ENCODE measurements around the gene GATM. TPM values are rescaled to one million over a fixed set of nuclear protein-coding genes. Genes with fewer than 3 reads are reported as not detected.
"Not testable (repeated sequence)": the region's sequence is repeated elsewhere in the genome, so short reads cannot be mapped to it uniquely, and the experiment has no call there.

GATM gene
- total RNA-seq, 1 donor from 2014 or later = 0.65 TPM

DNA sequence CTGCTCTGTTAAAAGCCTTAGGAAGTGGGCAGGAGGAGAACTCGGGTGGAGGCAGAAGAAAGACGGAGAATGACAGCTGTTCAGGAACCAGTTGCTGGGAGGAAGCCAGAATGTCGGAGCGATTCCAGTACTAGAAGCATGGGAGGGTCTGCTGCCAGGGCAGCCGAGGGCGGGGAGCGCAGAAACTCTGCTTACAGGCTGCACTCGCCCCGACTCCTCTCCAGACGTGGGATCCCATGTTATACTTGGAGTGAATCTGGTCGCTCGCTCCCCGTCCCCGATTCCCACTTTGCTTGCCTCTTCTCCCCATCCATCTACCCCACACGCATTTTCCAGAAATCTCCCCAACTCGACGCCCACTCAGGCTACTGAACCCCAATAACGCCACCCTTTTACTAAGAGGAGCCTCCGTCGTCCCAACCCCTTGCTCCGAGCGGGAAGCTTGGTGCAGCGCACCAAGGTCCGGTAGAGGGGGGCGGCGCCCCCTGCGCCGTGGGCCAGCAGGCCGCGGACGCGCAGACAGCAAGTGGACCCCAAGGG is 665 bp downstream of the GATM start:
- H3K4me3 Mint-ChIP-seq = peak overlapping the region; percentile 72
- intact Hi-C loops (cut with micrococcal nuclease) = no loop called here
- H3K9me3 Mint-ChIP-seq = no peaks in the 10 kb centered on the region
- no peak overlapping the region for H3K27ac Mint-ChIP-seq
- peaks cover 10% of the 10 kb centered on the region for H3K4me1 Mint-ChIP-seq
- no peak for DNase-seq
- H3K36me3 Mint-ChIP-seq (ENCODE audit: low read depth) = no peaks in the 10 kb centered on the region
- peaks cover 77% of the 10 kb centered on the region for H3K27me3 Mint-ChIP-seq

DNA sequence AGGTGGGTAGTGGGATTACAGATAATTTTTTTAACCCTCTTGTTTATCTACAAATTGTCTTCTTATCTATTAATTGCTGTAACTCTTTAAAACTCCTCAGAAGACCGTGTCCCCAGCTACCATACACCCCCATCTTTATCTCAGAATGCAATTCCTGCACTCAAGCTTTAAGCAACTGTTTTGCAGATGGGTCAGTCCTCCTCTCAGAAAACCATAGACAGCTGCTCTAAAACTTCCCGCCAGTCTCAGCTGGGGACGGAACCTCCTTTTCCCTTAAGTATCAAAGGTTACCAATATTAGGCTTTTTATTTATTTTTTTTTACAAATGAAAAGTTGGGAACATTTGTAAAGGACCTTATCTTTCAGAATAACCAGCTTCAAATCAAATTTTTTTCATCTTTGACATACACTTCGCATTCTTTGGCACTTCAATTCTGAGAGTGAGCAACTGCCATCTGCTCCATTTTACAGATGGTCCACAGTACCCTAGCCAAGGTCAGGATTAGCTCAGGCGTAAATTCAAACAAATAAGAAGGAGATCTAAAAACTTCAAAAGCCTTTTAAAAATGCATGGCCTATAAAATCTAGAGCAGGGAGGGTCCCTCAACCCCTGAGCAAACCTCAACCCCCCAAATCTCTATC is 1.3 kb downstream of the GATM start:
- Mint-ChIP-seq H3K4me3 (peak overlapping the region; percentile 72), H3K27ac (no peak overlapping the region), H3K4me1 (peaks cover 10% of the 10 kb centered on the region), H3K9me3 (no peaks in the 10 kb centered on the region), H3K36me3 (ENCODE audit: low read depth) (no peaks in the 10 kb centered on the region), H3K27me3 (peaks cover 77% of the 10 kb centered on the region)
- intact Hi-C loops (cut with micrococcal nuclease) = no loop called here
- DNase-seq = no peak

DNA sequence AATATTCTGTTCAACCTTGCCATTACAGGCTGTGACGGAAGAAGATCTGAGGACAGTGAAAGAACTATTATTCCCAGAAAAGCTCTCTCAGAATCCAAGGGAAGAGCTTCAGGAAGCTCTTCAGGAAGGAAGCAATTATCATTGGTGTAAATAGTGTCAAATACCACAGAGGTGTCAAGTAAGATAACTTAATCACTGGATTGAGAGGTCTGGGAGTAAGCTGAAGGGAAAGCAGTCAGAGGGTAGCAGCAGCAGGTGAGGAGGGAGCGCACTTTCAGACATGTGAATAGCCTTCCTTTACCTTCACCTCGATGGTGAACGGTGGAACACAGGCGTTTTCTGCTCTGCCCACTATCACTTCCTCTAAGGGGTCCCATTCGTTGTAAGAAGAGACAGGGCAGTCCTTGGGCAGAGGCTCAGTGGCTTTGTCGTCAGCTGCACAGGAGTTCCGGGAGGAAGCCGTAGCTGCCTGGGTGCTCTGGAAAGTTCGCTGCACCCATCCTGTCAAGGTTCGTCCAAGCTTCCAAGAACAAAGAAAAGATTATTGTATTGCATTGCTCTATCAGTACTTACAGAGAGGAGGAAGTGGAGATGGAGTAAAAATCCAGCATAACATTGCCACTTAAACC is 1.9 kb downstream of the GATM start:
- Mint-ChIP-seq H3K4me3 (no peak overlapping the region), H3K27ac (no peak overlapping the region), H3K4me1 (peaks cover 10% of the 10 kb centered on the region), H3K27me3 (peaks cover 71% of the 10 kb centered on the region), H3K36me3 (ENCODE audit: low read depth) (no peaks in the 10 kb centered on the region), H3K9me3 (no peaks in the 10 kb centered on the region)
- intact Hi-C loops (cut with micrococcal nuclease) = no loop called here
- DNase-seq = no peak

DNA sequence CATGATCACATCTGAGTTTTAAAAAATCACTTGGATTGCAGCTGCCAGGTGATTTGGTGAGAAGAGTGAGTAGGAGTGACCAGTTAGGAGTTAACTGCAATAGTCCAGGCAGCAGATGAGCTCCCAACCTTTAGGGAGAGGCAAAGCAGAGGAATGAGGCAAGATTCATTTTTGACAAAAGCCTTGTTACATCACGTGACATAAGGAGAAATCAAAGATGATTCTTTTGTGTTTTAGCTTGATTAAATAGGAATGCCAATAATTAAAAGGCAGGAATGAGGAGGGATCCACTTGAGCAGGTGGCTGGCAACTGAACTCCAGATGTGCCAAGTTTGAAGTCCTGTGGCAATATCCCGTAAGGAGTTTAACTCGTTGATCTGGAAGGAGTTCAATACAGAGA is 2.5 kb downstream of the GATM start:
- no peaks in the 10 kb centered on the region for H3K36me3 Mint-ChIP-seq (ENCODE audit: low read depth)
- H3K27ac Mint-ChIP-seq = no peak overlapping the region
- no peaks in the 10 kb centered on the region for H3K9me3 Mint-ChIP-seq
- H3K27me3 Mint-ChIP-seq = peaks cover 67% of the 10 kb centered on the region
- H3K4me1 Mint-ChIP-seq = peaks cover 10% of the 10 kb centered on the region
- no peak for DNase-seq
- no peak overlapping the region for H3K4me3 Mint-ChIP-seq
- intact Hi-C loops (cut with micrococcal nuclease) = no loop called here

DNA sequence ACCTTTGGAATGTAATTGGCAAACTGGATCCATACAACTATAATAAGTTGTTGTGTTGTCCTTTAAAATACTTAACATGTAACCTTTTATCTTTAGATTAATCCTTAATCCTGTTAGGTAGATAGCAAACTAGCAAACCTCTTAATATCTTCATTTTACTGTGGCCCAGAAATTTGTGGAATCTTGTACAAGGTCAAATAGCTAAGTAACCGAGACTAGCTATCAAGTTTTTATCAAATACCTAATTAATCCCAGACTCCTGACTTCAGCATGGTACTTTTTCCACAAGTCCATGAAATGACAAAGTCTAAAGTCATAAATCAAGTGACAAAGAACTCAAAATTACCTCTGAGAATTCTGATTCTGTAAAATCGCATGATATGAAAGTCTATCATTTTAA is 4.4 kb downstream of the GATM start:
- no peak for DNase-seq
- Mint-ChIP-seq H3K27ac (no peak overlapping the region), H3K27me3 (peaks cover 60% of the 10 kb centered on the region), H3K36me3 (ENCODE audit: low read depth) (no peaks in the 10 kb centered on the region), H3K4me3 (no peak overlapping the region), H3K4me1 (peaks cover 10% of the 10 kb centered on the region), H3K9me3 (no peaks in the 10 kb centered on the region)
- intact Hi-C loops (cut with micrococcal nuclease) = no loop called here

DNA sequence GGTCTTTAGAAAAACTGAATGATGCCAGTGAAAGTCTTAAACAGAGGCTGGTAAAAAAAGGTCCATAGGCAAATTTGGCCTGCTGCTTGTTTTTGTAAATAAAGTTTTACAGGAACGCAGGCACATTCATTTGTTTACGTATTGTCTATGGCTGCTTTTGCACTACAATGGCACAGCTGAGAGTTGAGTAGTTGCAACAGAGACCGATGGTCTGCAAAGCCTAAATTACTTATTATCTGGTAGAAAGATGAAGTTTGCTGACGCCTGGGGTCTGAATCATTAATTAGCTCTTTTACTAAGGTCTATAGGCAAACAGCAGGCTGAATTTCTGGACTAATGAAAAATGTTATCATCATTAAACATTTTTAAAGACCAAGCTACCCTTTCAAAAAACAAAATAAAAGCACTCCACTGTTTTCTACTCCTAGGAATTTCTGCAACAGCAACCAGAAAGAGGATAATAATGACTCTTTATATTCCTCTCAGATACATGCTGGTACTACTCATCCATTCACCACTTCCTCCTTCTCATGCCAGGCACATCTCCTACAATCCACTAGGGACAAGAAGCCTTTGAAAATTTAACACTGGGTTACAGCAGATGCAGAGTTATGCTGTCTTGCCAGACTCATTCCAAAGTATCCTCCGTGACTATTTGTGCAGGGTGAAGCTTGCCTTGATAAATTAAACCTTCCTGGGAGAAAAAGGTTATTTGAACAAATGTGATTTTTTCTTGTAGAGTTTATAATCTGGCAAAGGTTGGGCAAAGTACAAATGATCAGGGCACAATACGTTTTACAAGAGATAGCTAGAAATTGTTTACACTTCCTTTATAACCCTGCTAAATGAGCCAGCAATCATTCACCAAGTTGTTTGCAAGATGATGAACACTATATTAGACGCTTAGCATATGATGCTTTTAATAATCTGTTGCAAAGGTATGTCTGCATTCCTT is 6.0 kb downstream of the GATM start:
- intact Hi-C loops (cut with micrococcal nuclease) = no loop called here
- DNase-seq = no peak
- H3K27ac Mint-ChIP-seq = no peak overlapping the region
- H3K4me3 Mint-ChIP-seq = no peak overlapping the region
- H3K9me3 Mint-ChIP-seq = no peaks in the 10 kb centered on the region
- peaks cover 3% of the 10 kb centered on the region for H3K4me1 Mint-ChIP-seq
- H3K36me3 Mint-ChIP-seq (ENCODE audit: low read depth) = no peaks in the 10 kb centered on the region
- peaks cover 48% of the 10 kb centered on the region for H3K27me3 Mint-ChIP-seq

DNA sequence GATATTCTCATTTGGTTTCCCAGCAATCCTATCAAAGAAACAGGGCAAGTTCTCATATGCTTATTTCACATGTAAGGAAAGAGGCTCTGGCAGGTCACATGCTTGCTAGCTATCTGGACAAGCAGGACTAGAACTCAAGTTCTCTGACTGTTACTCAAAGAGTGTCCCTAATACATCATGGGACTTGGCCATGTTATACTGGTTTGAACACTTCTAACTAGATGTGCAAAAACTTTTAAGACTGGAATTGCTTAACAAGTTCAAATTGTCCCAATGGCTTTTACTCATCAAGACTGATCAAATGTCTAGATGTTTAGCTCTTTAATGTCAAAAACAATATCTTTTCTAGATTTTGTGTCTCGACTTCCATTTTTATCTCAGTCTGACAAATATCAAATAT is 6.8 kb downstream of the GATM start:
- Mint-ChIP-seq H3K27ac (no peak overlapping the region), H3K36me3 (ENCODE audit: low read depth) (no peaks in the 10 kb centered on the region), H3K27me3 (peaks cover 40% of the 10 kb centered on the region), H3K9me3 (no peaks in the 10 kb centered on the region), H3K4me3 (no peak overlapping the region), H3K4me1 (no peaks in the 10 kb centered on the region)
- DNase-seq = no peak
- intact Hi-C loops (cut with micrococcal nuclease) = no loop called here

DNA sequence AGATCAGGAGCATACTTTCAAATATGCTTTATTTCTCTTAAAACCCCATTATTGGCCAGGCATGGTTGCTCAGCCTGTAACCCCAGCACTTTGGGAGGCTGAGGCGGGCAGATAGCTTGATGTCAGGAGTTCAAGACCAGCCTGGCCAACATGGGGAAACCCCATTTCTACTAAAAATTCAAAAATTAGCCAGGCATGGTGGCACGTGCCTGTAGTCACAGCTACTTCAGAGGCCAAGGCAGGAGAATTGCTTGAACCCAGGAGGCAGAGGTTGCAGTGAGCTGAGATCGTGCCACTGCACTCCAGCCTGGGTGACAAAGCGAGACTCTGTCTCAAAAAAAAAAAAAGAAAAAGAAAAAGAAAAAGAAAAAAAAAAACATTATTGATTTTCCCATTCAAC is 8.3 kb downstream of the GATM start:
- intact Hi-C loops (cut with micrococcal nuclease) = not testable (repeated sequence)

DNA sequence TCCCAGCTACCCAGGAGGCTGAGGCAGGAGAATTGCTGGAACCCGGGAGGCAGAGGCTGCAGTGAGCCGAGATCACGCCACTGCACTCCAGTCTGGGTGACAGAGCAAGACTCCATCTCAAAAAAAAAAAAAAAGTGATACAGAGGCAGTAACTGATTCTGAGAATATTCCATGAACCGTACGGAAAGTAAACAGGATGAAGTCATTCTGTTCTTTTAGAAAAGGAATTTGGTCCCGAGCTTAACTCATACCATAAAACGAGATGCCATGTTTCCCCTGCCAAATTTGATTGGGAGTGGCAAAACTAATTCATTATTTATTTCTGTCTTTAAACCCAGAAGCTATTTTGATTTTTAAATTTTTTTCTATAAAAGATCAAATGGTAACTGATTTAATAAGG is 11.1 kb downstream of the GATM start:
- H3K27me3 Mint-ChIP-seq = peaks cover 16% of the 10 kb centered on the region
- H3K4me1 Mint-ChIP-seq; intact Hi-C loops (cut with micrococcal nuclease); H3K27ac Mint-ChIP-seq; DNase-seq; H3K4me3 Mint-ChIP-seq; H3K9me3 Mint-ChIP-seq; H3K36me3 Mint-ChIP-seq (ENCODE audit: low read depth): not testable (repeated sequence)

More for the DNA sequence above, 8.3 kb downstream of the GATM start:
- H3K27me3 Mint-ChIP-seq = peaks cover 28% of the 10 kb centered on the region
- not testable (repeated sequence) for H3K4me1 Mint-ChIP-seq; H3K36me3 Mint-ChIP-seq (ENCODE audit: low read depth); H3K9me3 Mint-ChIP-seq; DNase-seq; H3K27ac Mint-ChIP-seq; H3K4me3 Mint-ChIP-seq

DNA sequence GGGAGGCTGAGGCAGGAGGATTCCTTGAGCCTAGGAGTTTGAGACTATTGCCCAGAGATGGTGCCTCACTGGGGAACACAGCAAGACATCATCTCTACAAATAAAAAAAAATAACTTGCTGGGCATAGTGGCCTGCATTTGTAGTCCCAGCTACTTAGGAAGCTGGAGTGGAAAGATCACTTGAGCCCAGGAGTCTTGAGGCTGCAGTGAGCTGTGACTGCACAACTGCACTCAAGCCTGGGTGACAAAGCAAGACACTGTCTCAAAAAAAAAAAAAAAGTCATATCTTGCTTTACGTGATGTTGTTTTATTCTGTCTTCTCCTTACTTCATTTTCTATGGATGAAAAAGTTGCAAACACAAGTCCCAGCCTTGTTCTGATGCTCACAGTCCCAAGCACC is 14.1 kb downstream of the GATM start:
- Mint-ChIP-seq H3K36me3 (ENCODE audit: low read depth) (no peaks in the 10 kb centered on the region), H3K27ac (no peak overlapping the region), H3K4me1 (no peaks in the 10 kb centered on the region), H3K4me3 (no peak overlapping the region), H3K27me3 (peaks cover 6% of the 10 kb centered on the region), H3K9me3 (no peaks in the 10 kb centered on the region)
- DNase-seq = no peak
- intact Hi-C loops (cut with micrococcal nuclease) = no loop called here

DNA sequence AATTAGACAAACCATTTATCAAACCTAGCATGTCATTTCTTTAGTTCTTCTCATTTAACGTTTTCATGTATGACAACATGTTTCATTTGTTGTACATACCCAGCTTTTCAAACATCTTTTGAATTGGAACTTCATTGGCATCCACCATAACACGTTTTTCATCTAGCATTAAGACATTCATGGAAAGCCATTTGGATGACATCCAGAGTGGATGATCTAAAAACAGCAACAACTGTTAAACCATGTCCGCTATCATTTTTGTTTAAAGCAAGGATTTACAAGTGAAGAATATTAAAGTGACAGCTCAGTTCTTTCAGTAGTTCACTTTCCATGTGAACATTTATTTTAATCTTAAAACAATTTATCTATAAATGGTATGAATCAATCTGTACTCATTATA is 14.5 kb downstream of the GATM start:
- Mint-ChIP-seq H3K27ac (no peak overlapping the region), H3K36me3 (ENCODE audit: low read depth) (no peaks in the 10 kb centered on the region), H3K9me3 (no peaks in the 10 kb centered on the region), H3K4me3 (no peak overlapping the region), H3K4me1 (no peaks in the 10 kb centered on the region), H3K27me3 (peaks cover 5% of the 10 kb centered on the region)
- intact Hi-C loops (cut with micrococcal nuclease) = no loop called here
- no peak for DNase-seq

DNA sequence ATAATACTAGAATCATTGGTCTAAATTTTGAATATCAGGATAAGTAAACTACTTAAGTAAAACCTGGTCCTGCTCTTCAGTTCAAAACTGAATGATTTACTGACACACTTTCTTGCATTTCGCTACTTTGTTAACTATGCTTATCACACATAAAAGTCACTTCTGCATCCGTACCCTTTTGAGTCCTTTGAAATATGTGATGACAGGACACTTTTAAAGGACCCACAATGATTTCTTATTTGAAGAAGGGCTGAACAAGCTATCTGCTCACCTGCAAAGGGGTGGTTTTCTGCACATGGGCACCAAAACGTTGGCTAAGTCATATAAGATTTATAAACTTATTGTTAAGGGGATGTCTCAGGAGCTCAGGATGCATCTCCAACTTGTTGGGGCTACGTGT is 15.0 kb downstream of the GATM start:
- intact Hi-C loops (cut with micrococcal nuclease) = no loop called here
- no peak overlapping the region for H3K27ac Mint-ChIP-seq
- H3K9me3 Mint-ChIP-seq = no peaks in the 10 kb centered on the region
- H3K36me3 Mint-ChIP-seq (ENCODE audit: low read depth) = no peaks in the 10 kb centered on the region
- no peak for DNase-seq
- H3K4me3 Mint-ChIP-seq = no peak overlapping the region
- H3K27me3 Mint-ChIP-seq = peaks cover 5% of the 10 kb centered on the region
- no peaks in the 10 kb centered on the region for H3K4me1 Mint-ChIP-seq

DNA sequence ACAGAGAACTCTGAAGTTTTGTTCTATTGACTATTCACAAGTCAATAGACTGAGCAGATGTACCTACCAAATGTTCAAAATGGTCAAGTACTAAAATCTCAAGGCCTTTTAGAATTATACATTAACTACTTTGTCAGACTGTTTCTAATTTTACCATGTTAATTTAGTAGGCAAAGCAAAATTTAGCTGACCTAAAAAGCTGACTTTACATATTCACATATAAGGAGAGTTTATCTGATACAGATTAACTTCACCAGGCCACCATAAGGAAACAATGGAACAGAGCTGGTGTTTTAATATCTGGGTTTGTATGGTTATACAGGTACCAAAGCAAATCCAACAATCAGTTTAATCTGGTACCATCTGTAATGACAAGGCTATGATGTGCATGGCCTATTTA is 15.9 kb downstream of the GATM start:
- Mint-ChIP-seq H3K4me1 (no peaks in the 10 kb centered on the region), H3K36me3 (ENCODE audit: low read depth) (no peaks in the 10 kb centered on the region), H3K27me3 (peaks cover 9% of the 10 kb centered on the region), H3K4me3 (no peak overlapping the region), H3K9me3 (no peaks in the 10 kb centered on the region), H3K27ac (no peak overlapping the region)
- intact Hi-C loops (cut with micrococcal nuclease) = no loop called here
- DNase-seq = no peak

DNA sequence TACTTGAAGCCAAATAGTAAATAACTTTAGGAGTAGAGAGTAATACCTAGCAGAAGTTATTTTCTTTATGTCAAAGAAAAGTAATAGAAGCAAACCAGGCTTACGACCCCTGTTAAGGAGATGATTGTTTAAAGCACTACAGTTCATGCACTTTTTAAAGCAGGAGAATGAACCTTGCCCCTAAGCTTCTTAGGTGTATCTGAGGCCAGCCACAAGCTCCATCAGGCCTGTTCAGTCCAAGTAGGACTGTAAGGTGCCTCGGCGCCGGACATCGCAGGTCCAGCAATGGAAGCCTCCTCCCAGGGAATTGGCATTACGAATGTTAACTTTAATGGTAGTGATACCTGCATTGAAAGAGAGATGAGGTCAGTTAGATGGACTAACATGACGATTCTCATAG is 16.5 kb downstream of the GATM start:
- H3K9me3 Mint-ChIP-seq = no peaks in the 10 kb centered on the region
- H3K27me3 Mint-ChIP-seq = peaks cover 9% of the 10 kb centered on the region
- H3K4me1 Mint-ChIP-seq = no peaks in the 10 kb centered on the region
- intact Hi-C loops (cut with micrococcal nuclease) = no loop called here
- H3K27ac Mint-ChIP-seq = no peak overlapping the region
- H3K36me3 Mint-ChIP-seq (ENCODE audit: low read depth) = no peaks in the 10 kb centered on the region
- DNase-seq = no peak
- no peak overlapping the region for H3K4me3 Mint-ChIP-seq

All from activated CD4-positive, alpha-beta T cell treated with anti-CD3 and anti-CD28 coated beads, Interleukin-2, amount 10 ng/mL, durations not matched to agents 24 days and 14 days (primary cell).